Type B pancreatic cell (in vitro differentiated cells): Measurements from ENCODE around the gene SPRED2. TPM values are rescaled to one million over a fixed set of nuclear protein-coding genes. Genes with fewer than 3 reads are reported as not detected.

Experiments
- DNase-seq: peaks from one replicate; pipeline ENCODE4 v3.0.0; 2021; ENCODE audit warnings: mixed read lengths; ENCODE audit not compliant: unreplicated experiment; ENCODE audit errors: extremely low spot score
- H3K27ac Mint-ChIP-seq: 2 replicates; pipeline ENCODE4 v1.8.0; 2021; ENCODE audit warnings: mild to moderate bottlenecking, mixed read lengths
- H3K27me3 Mint-ChIP-seq: 2 replicates; pipeline ENCODE4 v1.8.0; 2021; ENCODE audit warnings: mixed read lengths
- H3K36me3 Mint-ChIP-seq: 2 replicates; pipeline ENCODE4 v1.8.0; 2021; ENCODE audit warnings: mixed read lengths
- H3K4me1 Mint-ChIP-seq: one replicate; pipeline ENCODE4 v1.8.0; 2021; ENCODE audit warnings: mixed read lengths; ENCODE audit not compliant: unreplicated experiment
- H3K4me3 Mint-ChIP-seq: 2 replicates; pipeline ENCODE4 v1.8.0; 2021; ENCODE audit warnings: mild to moderate bottlenecking, mixed read lengths
- H3K9me3 Mint-ChIP-seq: 2 replicates; pipeline ENCODE4 v1.8.0; 2021; ENCODE audit warnings: mixed read lengths
- total RNA-seq: library from RNA; stranded (reverse); gene quantifications from 2 replicates; pipeline ENCODE4 v1.2.1, GENCODE V29; 2021; ENCODE audit warnings: low replicate concordance
- TF ChIP-seq, protein P1 (sequence below): fragments of 200-600 bp; sonication (generic); conservative IDR thresholded peaks from 2 replicates; pipeline ENCODE4 v1.5.0; 2021; ENCODE audit warnings: antibody characterized with exemption, mild to moderate bottlenecking

Gene SPRED2
- total RNA-seq, 1 donor from 2014 or later: 38.9 TPM

DNA sequence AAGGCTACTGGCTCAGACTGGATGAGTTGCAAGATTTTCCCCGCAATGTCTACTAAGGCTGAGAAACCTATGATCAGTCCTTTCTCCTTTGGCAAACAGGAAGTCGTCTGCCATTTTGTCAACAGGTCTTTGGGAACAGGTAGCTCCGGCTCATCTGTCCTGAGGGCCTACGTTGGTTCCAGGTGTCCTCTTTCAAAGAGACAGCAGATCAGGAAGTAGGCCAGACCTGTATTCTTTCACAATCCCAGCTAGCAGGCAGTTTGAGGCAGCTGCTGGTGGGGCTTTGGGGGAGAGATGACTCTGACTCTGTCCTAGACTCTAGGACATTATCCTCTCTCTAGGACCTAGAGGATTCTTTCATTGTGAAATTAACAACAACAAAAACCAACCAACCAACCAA lies 106.1 kb downstream of the SPRED2 start:
- H3K36me3 Mint-ChIP-seq: peaks cover 21% of the 10 kb centered on the region

GRCh38 chr2:65325066-65325465 lies 107.3 kb downstream of the SPRED2 start:
- H3K36me3 Mint-ChIP-seq: peaks cover 25% of the 10 kb centered on the region
- no peak for DNase-seq
- no peak overlapping the region for H3K27ac Mint-ChIP-seq
- TF ChIP-seq, protein P1, sequence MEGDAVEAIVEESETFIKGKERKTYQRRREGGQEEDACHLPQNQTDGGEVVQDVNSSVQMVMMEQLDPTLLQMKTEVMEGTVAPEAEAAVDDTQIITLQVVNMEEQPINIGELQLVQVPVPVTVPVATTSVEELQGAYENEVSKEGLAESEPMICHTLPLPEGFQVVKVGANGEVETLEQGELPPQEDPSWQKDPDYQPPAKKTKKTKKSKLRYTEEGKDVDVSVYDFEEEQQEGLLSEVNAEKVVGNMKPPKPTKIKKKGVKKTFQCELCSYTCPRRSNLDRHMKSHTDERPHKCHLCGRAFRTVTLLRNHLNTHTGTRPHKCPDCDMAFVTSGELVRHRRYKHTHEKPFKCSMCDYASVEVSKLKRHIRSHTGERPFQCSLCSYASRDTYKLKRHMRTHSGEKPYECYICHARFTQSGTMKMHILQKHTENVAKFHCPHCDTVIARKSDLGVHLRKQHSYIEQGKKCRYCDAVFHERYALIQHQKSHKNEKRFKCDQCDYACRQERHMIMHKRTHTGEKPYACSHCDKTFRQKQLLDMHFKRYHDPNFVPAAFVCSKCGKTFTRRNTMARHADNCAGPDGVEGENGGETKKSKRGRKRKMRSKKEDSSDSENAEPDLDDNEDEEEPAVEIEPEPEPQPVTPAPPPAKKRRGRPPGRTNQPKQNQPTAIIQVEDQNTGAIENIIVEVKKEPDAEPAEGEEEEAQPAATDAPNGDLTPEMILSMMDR: no peak
- no peak overlapping the region for H3K4me3 Mint-ChIP-seq
- no peaks in the 10 kb centered on the region for H3K27me3 Mint-ChIP-seq
- H3K9me3 Mint-ChIP-seq: peaks cover 4% of the 10 kb centered on the region
- H3K4me1 Mint-ChIP-seq: peaks cover 4% of the 10 kb centered on the region

More for the DNA sequence above, 106.1 kb downstream of the SPRED2 start:
- Mint-ChIP-seq H3K4me1 (peaks cover 4% of the 10 kb centered on the region), H3K4me3 (peak overlapping the region; percentile 37), H3K27ac (peak overlapping the region; percentile 89), H3K9me3 (peaks cover 4% of the 10 kb centered on the region), H3K27me3 (no peaks in the 10 kb centered on the region)
- TF ChIP-seq, protein P1: no peak
- no peak for DNase-seq

GRCh38 chr2:65320946-65321345 lies 111.5 kb downstream of the SPRED2 start:
- TF ChIP-seq, protein P1: no peak

DNA sequence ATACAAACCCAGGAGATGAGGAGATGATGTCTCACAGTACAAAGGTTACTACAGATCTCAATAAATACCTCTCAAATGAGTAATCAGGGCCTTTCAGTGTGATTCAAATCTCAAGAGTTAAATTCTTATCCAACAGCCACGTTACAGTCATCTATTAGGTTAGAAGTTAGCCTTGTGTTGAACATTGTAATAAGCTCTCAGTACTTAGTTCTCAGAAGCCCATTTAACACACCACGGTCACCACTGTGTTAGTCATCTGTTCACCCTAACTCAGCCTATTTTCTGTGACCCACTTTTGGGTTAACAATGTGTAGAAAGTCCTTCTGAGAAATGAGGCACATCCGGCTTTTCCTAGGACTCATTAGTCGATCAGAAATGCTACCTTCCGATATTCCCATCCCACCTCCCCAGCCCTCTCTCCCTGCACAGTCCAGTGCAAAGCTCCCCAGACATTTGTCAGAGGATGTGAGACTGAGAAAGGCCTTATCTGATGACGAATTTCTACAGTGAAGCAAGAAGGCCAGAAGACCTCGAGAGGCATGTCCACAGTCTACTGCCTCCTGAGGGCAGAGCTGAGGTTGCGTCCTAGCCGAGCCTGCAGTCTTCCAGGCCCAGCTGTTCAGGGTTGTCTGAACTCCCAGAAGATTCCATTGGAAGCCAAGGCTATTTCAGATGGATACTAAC lies 112.2 kb downstream of the SPRED2 start:
- no peaks in the 10 kb centered on the region for H3K27me3 Mint-ChIP-seq
- DNase-seq: no peak
- H3K4me3 Mint-ChIP-seq: no peak overlapping the region
- H3K4me1 Mint-ChIP-seq: no peaks in the 10 kb centered on the region
- no peaks in the 10 kb centered on the region for H3K9me3 Mint-ChIP-seq
- TF ChIP-seq, protein P1: peak; percentile 43
- H3K36me3 Mint-ChIP-seq: peaks cover 31% of the 10 kb centered on the region
- peak overlapping the region; percentile 58 for H3K27ac Mint-ChIP-seq

More at GRCh38 chr2:65320946-65321345, 111.5 kb downstream of the SPRED2 start:
- Mint-ChIP-seq H3K4me3 (no peak overlapping the region), H3K36me3 (peaks cover 29% of the 10 kb centered on the region), H3K9me3 (no peaks in the 10 kb centered on the region), H3K27me3 (no peaks in the 10 kb centered on the region), H3K27ac (no peak overlapping the region), H3K4me1 (peaks cover under 1% of the 10 kb centered on the region)
- no peak for DNase-seq

GRCh38 chr2:65319674-65320041 lies 112.7 kb downstream of the SPRED2 start:
- no peaks in the 10 kb centered on the region for H3K4me1 Mint-ChIP-seq
- H3K4me3 Mint-ChIP-seq: no peak overlapping the region
- no peaks in the 10 kb centered on the region for H3K9me3 Mint-ChIP-seq
- H3K36me3 Mint-ChIP-seq: peaks cover 30% of the 10 kb centered on the region
- TF ChIP-seq, protein P1: no peak
- H3K27me3 Mint-ChIP-seq: no peaks in the 10 kb centered on the region
- no peak overlapping the region for H3K27ac Mint-ChIP-seq
- DNase-seq: no peak
